ENCODE measurements around the gene CNTN4.

DNA sequence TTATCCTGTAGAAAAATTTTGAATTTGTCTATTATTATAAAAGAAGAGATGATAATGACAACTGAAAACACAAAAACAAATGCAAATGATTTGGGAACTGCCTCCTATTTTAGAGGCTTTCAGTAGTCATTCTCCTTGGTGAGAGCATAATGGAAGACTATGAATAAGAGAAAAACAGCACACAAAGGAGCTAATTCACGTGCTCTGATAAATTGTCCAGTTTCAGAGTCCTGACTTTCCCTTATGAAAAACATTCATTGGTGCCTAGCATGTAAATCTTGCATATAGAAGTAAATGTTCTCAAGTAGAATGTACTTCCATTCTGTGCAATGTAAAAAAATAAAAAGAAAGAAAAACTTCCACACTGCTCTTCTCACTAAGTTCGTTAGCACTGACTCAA lies 805.4 kb downstream of the CNTN4 start:
- TF ChIP-seq, protein P1, sequence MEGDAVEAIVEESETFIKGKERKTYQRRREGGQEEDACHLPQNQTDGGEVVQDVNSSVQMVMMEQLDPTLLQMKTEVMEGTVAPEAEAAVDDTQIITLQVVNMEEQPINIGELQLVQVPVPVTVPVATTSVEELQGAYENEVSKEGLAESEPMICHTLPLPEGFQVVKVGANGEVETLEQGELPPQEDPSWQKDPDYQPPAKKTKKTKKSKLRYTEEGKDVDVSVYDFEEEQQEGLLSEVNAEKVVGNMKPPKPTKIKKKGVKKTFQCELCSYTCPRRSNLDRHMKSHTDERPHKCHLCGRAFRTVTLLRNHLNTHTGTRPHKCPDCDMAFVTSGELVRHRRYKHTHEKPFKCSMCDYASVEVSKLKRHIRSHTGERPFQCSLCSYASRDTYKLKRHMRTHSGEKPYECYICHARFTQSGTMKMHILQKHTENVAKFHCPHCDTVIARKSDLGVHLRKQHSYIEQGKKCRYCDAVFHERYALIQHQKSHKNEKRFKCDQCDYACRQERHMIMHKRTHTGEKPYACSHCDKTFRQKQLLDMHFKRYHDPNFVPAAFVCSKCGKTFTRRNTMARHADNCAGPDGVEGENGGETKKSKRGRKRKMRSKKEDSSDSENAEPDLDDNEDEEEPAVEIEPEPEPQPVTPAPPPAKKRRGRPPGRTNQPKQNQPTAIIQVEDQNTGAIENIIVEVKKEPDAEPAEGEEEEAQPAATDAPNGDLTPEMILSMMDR (IDR thresholded peaks at IDR 0.05; ENCODE audit: extremely low read depth in 1 of 2, insufficient read depth in 1 of 2, low read depth in 1 of 2, low read length in 2 of 2): no peak
- TF ChIP-seq POLR2A (IDR thresholded peaks at IDR 0.05; ENCODE audit: low read depth, low read length): no peak
- no peak for TF ChIP-seq EZH2 (IDR thresholded peaks at IDR 0.05; ENCODE audit: borderline replicate concordance, low read depth, low read length, severe bottlenecking)
- TF ChIP-seq JUN (IDR thresholded peaks at IDR 0.05; ENCODE audit: borderline replicate concordance, insufficient read depth, insufficient read length, low read depth): no peak

All from endothelial cell of umbilical vein (primary cell).